Ishikawa (cell line): ENCODE data around the gene KNDC1.

Source experiments
- CEBPB ChIP-seq: IDR thresholded peaks from 2 replicates; pipeline ENCODE4 v1.6.1; 2012
- CREB1 ChIP-seq: IDR thresholded peaks from 2 replicates; pipeline ENCODE4 v1.6.1; 2012; ENCODE audit warnings: low read depth
- EGR1 ChIP-seq: IDR thresholded peaks from 2 replicates; pipeline ENCODE4 v1.6.1; 2012
- EP300 ChIP-seq: IDR thresholded peaks from 2 replicates; pipeline ENCODE4 v1.6.1; 2012; ENCODE audit warnings: borderline replicate concordance
- FOXM1 ChIP-seq: IDR thresholded peaks from 2 replicates; pipeline ENCODE4 v1.6.1; 2012; ENCODE audit warnings: low read depth, borderline replicate concordance
- MAX ChIP-seq: IDR thresholded peaks from 2 replicates; pipeline ENCODE4 v1.6.1; 2012
- NFIC ChIP-seq: IDR thresholded peaks from 2 replicates; pipeline ENCODE4 v1.6.1; 2012
- RAD21 ChIP-seq: IDR thresholded peaks from 2 replicates; pipeline ENCODE4 v1.6.1; 2012; ENCODE audit warnings: low read depth
- REST ChIP-seq: IDR thresholded peaks from 2 replicates; pipeline ENCODE4 v1.6.1; 2012; ENCODE audit warnings: low read depth, mild to moderate bottlenecking
- TAF1 ChIP-seq: IDR thresholded peaks from 2 replicates; pipeline ENCODE4 v1.6.1; 2012; ENCODE audit warnings: low read depth, mild to moderate bottlenecking
- TCF12 ChIP-seq: IDR thresholded peaks from 2 replicates; pipeline ENCODE4 v1.6.1; 2012; ENCODE audit warnings: low read depth
- TEAD4 ChIP-seq: IDR thresholded peaks from 2 replicates; pipeline ENCODE4 v1.6.1; 2012
- USF1 ChIP-seq: IDR thresholded peaks from 2 replicates; pipeline ENCODE4 v1.6.1; 2012
- YY1 ChIP-seq: IDR thresholded peaks from 2 replicates; pipeline ENCODE4 v1.6.1; 2012; ENCODE audit warnings: low read depth
- ZBTB7A ChIP-seq: IDR thresholded peaks from 2 replicates; pipeline ENCODE4 v1.6.1; 2012; ENCODE audit warnings: low read depth

The KNDC1 gene

GRCh38 chr10:133150656-133151055 is 9.4 kb upstream of the KNDC1 start:
- TF ChIP-seq CEBPB: no peak
- no peak for TF ChIP-seq RAD21
- TF ChIP-seq FOXM1: no peak
- TF ChIP-seq TAF1: no peak
- no peak for TF ChIP-seq USF1
- no peak for TF ChIP-seq CREB1
- TF ChIP-seq YY1: no peak
- TF ChIP-seq REST: no peak
- TF ChIP-seq MAX: no peak
- TF ChIP-seq TEAD4: no peak
- no peak for TF ChIP-seq TCF12
- no peak for TF ChIP-seq ZBTB7A
- TF ChIP-seq EGR1: no peak
- no peak for TF ChIP-seq EP300
- no peak for TF ChIP-seq NFIC

- TF ChIP-seq USF1 (no peak), TEAD4 (no peak), EGR1 (no peak), CREB1 (no peak), FOXM1 (no peak), ZBTB7A (no peak), YY1 (no peak), MAX (no peak), CEBPB (no peak), TAF1 (no peak), TCF12 (no peak), RAD21 (no peak), EP300 (no peak), NFIC (no peak), REST (no peak)
These were observed 8.5 kb upstream of the KNDC1 start for GRCh38 chr10:133151543-133151972.

GRCh38 chr10:133154411-133154810 is 5.6 kb upstream of the KNDC1 start:
- TF ChIP-seq TAF1 (no peak), RAD21 (no peak), USF1 (no peak), REST (no peak), TEAD4 (no peak), YY1 (no peak)

GRCh38 chr10:133154996-133155778 is 4.8 kb upstream of the KNDC1 start:
- TF ChIP-seq RAD21: no peak
